ENCODE measurements around the gene PTPRD. TPM values are rescaled to one million over a fixed set of nuclear protein-coding genes. Genes with fewer than 3 reads are reported as not detected.

PTPRD gene
- total RNA-seq, 1 donor from 2014 or later: 6.9 TPM

GRCh38 chr9:8267636-8268035, 2345.2 kb downstream of the PTPRD start:
- Histone ChIP-seq H3K27ac (no peak overlapping the region), H3K4me3 (no peak overlapping the region), H3K9me3 (no peaks in the 10 kb centered on the region), H3K4me1 (peaks cover 0 to 8% of the 10 kb centered on the region in 2 donors), H3K36me3 (no peaks in the 10 kb centered on the region), H3K27me3 (no peaks in the 10 kb centered on the region)
- intact Hi-C loops (cut with DNase I): no loop called here
- TF ChIP-seq, protein P1, sequence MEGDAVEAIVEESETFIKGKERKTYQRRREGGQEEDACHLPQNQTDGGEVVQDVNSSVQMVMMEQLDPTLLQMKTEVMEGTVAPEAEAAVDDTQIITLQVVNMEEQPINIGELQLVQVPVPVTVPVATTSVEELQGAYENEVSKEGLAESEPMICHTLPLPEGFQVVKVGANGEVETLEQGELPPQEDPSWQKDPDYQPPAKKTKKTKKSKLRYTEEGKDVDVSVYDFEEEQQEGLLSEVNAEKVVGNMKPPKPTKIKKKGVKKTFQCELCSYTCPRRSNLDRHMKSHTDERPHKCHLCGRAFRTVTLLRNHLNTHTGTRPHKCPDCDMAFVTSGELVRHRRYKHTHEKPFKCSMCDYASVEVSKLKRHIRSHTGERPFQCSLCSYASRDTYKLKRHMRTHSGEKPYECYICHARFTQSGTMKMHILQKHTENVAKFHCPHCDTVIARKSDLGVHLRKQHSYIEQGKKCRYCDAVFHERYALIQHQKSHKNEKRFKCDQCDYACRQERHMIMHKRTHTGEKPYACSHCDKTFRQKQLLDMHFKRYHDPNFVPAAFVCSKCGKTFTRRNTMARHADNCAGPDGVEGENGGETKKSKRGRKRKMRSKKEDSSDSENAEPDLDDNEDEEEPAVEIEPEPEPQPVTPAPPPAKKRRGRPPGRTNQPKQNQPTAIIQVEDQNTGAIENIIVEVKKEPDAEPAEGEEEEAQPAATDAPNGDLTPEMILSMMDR (IDR thresholded peaks at IDR 0.05): no peak
- no peak for DNase-seq (ENCODE audit: low spot score in 2 of 2)

DNA sequence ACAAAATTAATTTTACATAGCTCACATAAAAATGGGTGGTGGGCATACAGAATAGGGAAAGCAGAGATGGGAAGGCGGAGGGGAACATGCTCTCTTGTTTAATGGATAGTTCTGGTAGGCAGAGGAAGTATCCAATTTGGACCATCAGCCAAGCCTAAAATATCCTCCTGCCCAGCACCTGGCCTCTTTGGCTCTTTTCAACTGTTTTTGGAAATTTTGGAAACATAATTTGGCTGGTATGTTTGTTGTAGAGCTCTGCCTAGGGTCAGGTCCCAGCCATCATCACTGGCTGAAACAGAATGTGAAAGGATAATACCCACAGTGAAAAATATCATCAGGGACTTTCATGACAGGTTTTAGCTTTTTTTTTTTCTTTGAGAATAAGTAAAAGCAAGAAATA, 2345.9 kb downstream of the PTPRD start:
- H3K36me3 ChIP-seq: no peaks in the 10 kb centered on the region
- no peak overlapping the region for H3K4me3 ChIP-seq
- intact Hi-C loops (cut with DNase I): no loop called here
- peaks cover 0 to 8% of the 10 kb centered on the region in 2 donors for H3K4me1 ChIP-seq
- no peaks in the 10 kb centered on the region for H3K9me3 ChIP-seq
- TF ChIP-seq, protein P1 (IDR thresholded peaks at IDR 0.05): no peak
- H3K27ac ChIP-seq: no peak overlapping the region
- H3K27me3 ChIP-seq: no peaks in the 10 kb centered on the region
- no peak for DNase-seq (ENCODE audit: low spot score in 2 of 2)

DNA sequence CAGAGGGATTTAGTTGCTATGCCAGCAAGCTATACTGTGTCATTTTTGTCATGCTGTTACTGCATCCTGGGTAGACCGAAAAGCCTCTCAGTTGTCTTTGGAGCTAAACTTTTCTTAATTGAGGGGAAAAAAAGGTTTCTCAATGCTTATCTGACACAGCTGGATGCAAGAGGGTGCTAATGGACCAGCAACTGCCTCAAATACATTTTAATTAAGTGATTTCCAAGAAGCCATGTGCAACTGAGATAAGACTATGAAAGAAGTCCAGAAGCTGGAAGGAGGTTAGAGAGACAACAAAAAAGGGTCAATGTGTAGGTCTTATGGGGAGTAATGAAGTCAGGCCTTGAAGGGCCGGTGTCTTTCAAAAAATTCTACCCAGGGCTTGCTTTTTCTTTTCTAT, 2347.5 kb downstream of the PTPRD start:
- TF ChIP-seq, protein P1 (IDR thresholded peaks at IDR 0.05): no peak
- H3K4me3 ChIP-seq: no peak overlapping the region
- H3K4me1 ChIP-seq: peaks cover 0 to 8% of the 10 kb centered on the region in 2 donors
- intact Hi-C loops (cut with DNase I): no loop called here
- no peak for DNase-seq (ENCODE audit: low spot score in 2 of 2)
- no peaks in the 10 kb centered on the region for H3K9me3 ChIP-seq
- H3K36me3 ChIP-seq: no peaks in the 10 kb centered on the region
- no peak overlapping the region for H3K27ac ChIP-seq
- H3K27me3 ChIP-seq: no peaks in the 10 kb centered on the region
